ENCODE results near the gene FOSL1.
A peak's percentile ranks its signal among the peaks of the same experiment; 100 is the strongest.

DNA sequence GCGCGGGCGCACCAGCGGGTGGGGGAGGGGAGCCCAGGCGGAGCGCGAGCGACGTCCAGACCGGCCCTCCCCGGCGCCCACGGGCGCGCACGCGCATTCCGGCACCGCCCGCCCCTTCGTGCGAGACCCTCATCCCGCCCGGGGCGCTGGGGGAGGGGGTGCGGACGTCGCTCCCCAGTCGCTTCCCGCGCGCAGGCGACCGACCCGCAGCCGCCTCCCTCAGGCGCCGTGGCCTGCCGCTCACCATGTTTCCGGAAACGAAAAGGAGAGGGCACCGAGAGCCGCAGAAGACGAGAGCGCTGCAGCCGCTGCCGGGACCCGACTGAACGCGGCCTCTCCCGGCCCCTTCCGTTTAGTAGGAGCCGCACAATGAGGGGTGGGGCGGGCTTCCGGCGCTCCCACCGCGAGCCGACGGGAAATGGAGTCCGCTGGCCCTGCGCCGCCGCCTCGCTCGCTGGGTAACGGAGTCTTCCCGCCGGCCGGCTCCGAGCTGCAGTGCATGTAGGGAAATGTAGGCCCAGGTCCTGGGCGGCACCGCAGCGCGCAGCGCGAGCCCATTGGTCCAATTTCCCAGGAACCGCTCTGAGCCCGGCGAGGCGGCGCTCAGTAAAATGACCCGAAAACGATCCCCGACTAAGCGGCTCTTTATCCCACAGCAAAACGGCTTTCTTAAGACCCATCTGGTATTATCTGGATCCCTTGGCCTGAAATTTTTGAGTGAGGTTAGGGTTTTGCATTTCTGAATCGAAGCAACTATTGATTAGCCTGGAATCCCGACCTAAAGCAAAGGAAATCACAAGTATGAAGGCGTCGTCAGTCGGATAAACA is 42.1 kb downstream of the FOSL1 start, which contains the start of gene CFL1:
- TF ChIP-seq POLR2A (IDR thresholded peaks at IDR 0.05), result peak; percentile 95 to 99
- TF ChIP-seq, protein P1, sequence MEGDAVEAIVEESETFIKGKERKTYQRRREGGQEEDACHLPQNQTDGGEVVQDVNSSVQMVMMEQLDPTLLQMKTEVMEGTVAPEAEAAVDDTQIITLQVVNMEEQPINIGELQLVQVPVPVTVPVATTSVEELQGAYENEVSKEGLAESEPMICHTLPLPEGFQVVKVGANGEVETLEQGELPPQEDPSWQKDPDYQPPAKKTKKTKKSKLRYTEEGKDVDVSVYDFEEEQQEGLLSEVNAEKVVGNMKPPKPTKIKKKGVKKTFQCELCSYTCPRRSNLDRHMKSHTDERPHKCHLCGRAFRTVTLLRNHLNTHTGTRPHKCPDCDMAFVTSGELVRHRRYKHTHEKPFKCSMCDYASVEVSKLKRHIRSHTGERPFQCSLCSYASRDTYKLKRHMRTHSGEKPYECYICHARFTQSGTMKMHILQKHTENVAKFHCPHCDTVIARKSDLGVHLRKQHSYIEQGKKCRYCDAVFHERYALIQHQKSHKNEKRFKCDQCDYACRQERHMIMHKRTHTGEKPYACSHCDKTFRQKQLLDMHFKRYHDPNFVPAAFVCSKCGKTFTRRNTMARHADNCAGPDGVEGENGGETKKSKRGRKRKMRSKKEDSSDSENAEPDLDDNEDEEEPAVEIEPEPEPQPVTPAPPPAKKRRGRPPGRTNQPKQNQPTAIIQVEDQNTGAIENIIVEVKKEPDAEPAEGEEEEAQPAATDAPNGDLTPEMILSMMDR (IDR thresholded peaks at IDR 0.05), result peak in 2 of 5 experiments; percentile 37 to 42
- TF ChIP-seq EP300 (IDR thresholded peaks at IDR 0.05), result peak; percentile 89 to 99

Data from tibial nerve (tissue), 4 donors.